Measurements from ENCODE around the gene CTXND1.
"Not testable (repeated sequence)": the region's sequence is repeated elsewhere in the genome, so short reads cannot be mapped to it uniquely, and the experiment has no call there.

Gene CTXND1

GRCh38 chr15:80252121-80252518 is at the start of gene CTXND1:
Gene CTXND1 (minus strand): TSS chr15:80252213. CDS start chr15:80201949, 50,264 bp downstream.
- ATAC-seq (replicated peaks), result no peak
- Mint-ChIP-seq H3K27ac (no peak within 1 kb of the TSS), H3K27me3 (peaks cover 55 to 77% of the 10 kb centered on the region in 2 donors)

GRCh38 chr15:80301472-80301871 is 49.5 kb upstream of the CTXND1 start:
- Mint-ChIP-seq H3K27ac (no peak overlapping the region), H3K4me3 (no peak overlapping the region), H3K36me3 (no peaks in the 10 kb centered on the region), H3K9me3 (peaks cover 0 to 3% of the 10 kb centered on the region in 2 donors), H3K27me3 (peaks cover 12 to 34% of the 10 kb centered on the region in 2 donors), H3K4me1 (no peaks in the 10 kb centered on the region)
- DNase-seq (no peak), ATAC-seq (replicated peaks) (no peak)

More at GRCh38 chr15:80252121-80252518, at the start of gene CTXND1:
- Mint-ChIP-seq H3K4me1 (peaks cover 0 to 2% of the 10 kb centered on the region in 2 donors), H3K36me3 (no peaks in the 10 kb centered on the region), H3K9me3 (no peaks in the 10 kb centered on the region), H3K4me3 (peak within 1 kb of the TSS; percentile 61 to 63)
- no peak for DNase-seq

- H3K4me1 Mint-ChIP-seq; H3K27ac Mint-ChIP-seq; H3K9me3 Mint-ChIP-seq; H3K36me3 Mint-ChIP-seq; ATAC-seq (replicated peaks); DNase-seq; H3K4me3 Mint-ChIP-seq: not testable (repeated sequence)
- peaks cover 11 to 30% of the 10 kb centered on the region in 2 donors for H3K27me3 Mint-ChIP-seq
Measured at GRCh38 chr15:80295777-80296176, 43.8 kb upstream of the CTXND1 start.

GRCh38 chr15:80292079-80292478 is 40.1 kb upstream of the CTXND1 start:
- H3K4me1 Mint-ChIP-seq, result peaks cover 0 to 5% of the 10 kb centered on the region in 2 donors
- peaks cover 16 to 22% of the 10 kb centered on the region in 2 donors for H3K27me3 Mint-ChIP-seq
- no peak overlapping the region for H3K27ac Mint-ChIP-seq
- H3K36me3 Mint-ChIP-seq, result no peaks in the 10 kb centered on the region
- no peak overlapping the region for H3K4me3 Mint-ChIP-seq
- peaks cover 2 to 3% of the 10 kb centered on the region in 2 donors for H3K9me3 Mint-ChIP-seq
- ATAC-seq (replicated peaks) (no peak), DNase-seq (no peak)

- not testable (repeated sequence) for H3K4me3 Mint-ChIP-seq; H3K36me3 Mint-ChIP-seq; H3K9me3 Mint-ChIP-seq; H3K27ac Mint-ChIP-seq; H3K4me1 Mint-ChIP-seq; DNase-seq; ATAC-seq (replicated peaks)
- peaks cover 19 to 26% of the 10 kb centered on the region in 2 donors for H3K27me3 Mint-ChIP-seq
Measured at GRCh38 chr15:80290891-80291290, 38.9 kb upstream of the CTXND1 start.

- Mint-ChIP-seq H3K36me3 (no peaks in the 10 kb centered on the region), H3K27me3 (peaks cover 21 to 28% of the 10 kb centered on the region in 2 donors), H3K27ac (no peak overlapping the region), H3K9me3 (no peaks in the 10 kb centered on the region), H3K4me3 (no peak overlapping the region), H3K4me1 (peaks cover 0 to 5% of the 10 kb centered on the region in 2 donors)
- DNase-seq (no peak), ATAC-seq (replicated peaks) (no peak)
Measured at GRCh38 chr15:80289528-80290495, 37.8 kb upstream of the CTXND1 start.

- ATAC-seq (replicated peaks) (no peak), DNase-seq (no peak)
- H3K27me3 Mint-ChIP-seq, result peaks cover 18 to 26% of the 10 kb centered on the region in 2 donors
- H3K4me1 Mint-ChIP-seq, result peaks cover 0 to 5% of the 10 kb centered on the region in 2 donors
- H3K27ac Mint-ChIP-seq, result no peak overlapping the region
- no peaks in the 10 kb centered on the region for H3K9me3 Mint-ChIP-seq
- no peaks in the 10 kb centered on the region for H3K36me3 Mint-ChIP-seq
- no peak overlapping the region for H3K4me3 Mint-ChIP-seq
Measured at GRCh38 chr15:80288131-80288530, 36.1 kb upstream of the CTXND1 start.

- DNase-seq (no peak), ATAC-seq (replicated peaks) (no peak)
- Mint-ChIP-seq H3K4me1 (peaks cover 0 to 5% of the 10 kb centered on the region in 2 donors), H3K27ac (no peak overlapping the region), H3K4me3 (no peak overlapping the region), H3K9me3 (no peaks in the 10 kb centered on the region), H3K36me3 (no peaks in the 10 kb centered on the region), H3K27me3 (peaks cover 18 to 27% of the 10 kb centered on the region in 2 donors)
Measured at GRCh38 chr15:80286055-80286454, 34.0 kb upstream of the CTXND1 start.

- Mint-ChIP-seq H3K9me3 (no peaks in the 10 kb centered on the region), H3K4me3 (no peak overlapping the region), H3K4me1 (peaks cover 0 to 5% of the 10 kb centered on the region in 2 donors), H3K27me3 (peaks cover 18 to 28% of the 10 kb centered on the region in 2 donors), H3K27ac (no peak overlapping the region), H3K36me3 (no peaks in the 10 kb centered on the region)
- no peak for ATAC-seq (replicated peaks)
- no peak for DNase-seq
Measured at GRCh38 chr15:80285379-80285778, 33.4 kb upstream of the CTXND1 start.

GRCh38 chr15:80283531-80283930 is 31.5 kb upstream of the CTXND1 start:
- H3K36me3 Mint-ChIP-seq, result no peaks in the 10 kb centered on the region
- peaks cover 9 to 21% of the 10 kb centered on the region in 2 donors for H3K27me3 Mint-ChIP-seq
- H3K4me1 Mint-ChIP-seq, result peaks cover 0 to 2% of the 10 kb centered on the region in 2 donors
- no peak overlapping the region for H3K27ac Mint-ChIP-seq
- H3K9me3 Mint-ChIP-seq, result no peaks in the 10 kb centered on the region
- DNase-seq (no peak), ATAC-seq (replicated peaks) (no peak)
- H3K4me3 Mint-ChIP-seq, result no peak overlapping the region

- no peak for ATAC-seq (replicated peaks)
- no peak for DNase-seq
- Mint-ChIP-seq H3K4me3 (no peak overlapping the region), H3K4me1 (peaks cover 4 to 5% of the 10 kb centered on the region in 2 donors), H3K27ac (no peak overlapping the region), H3K9me3 (peaks cover 0 to 2% of the 10 kb centered on the region in 2 donors), H3K27me3 (peaks cover 0 to 14% of the 10 kb centered on the region in 2 donors), H3K36me3 (no peaks in the 10 kb centered on the region)
Measured at GRCh38 chr15:80277147-80277546, 25.1 kb upstream of the CTXND1 start.

GRCh38 chr15:80275961-80276360 is 23.9 kb upstream of the CTXND1 start:
- no peak for DNase-seq
- Mint-ChIP-seq H3K27ac (no peak overlapping the region), H3K4me3 (no peak overlapping the region), H3K9me3 (peaks cover 0 to 2% of the 10 kb centered on the region in 2 donors), H3K4me1 (peaks cover 4 to 5% of the 10 kb centered on the region in 2 donors), H3K27me3 (peaks cover 8 to 14% of the 10 kb centered on the region in 2 donors), H3K36me3 (no peaks in the 10 kb centered on the region)
- no peak for ATAC-seq (replicated peaks)

GRCh38 chr15:80274996-80275395 is 23.0 kb upstream of the CTXND1 start:
- no peak overlapping the region for H3K27ac Mint-ChIP-seq
- ATAC-seq (replicated peaks), result no peak
- H3K27me3 Mint-ChIP-seq, result peaks cover 8 to 13% of the 10 kb centered on the region in 2 donors
- H3K4me3 Mint-ChIP-seq, result no peak overlapping the region
- DNase-seq, result no peak
- peaks cover 2 to 5% of the 10 kb centered on the region in 2 donors for H3K4me1 Mint-ChIP-seq
- H3K36me3 Mint-ChIP-seq, result no peaks in the 10 kb centered on the region
- peaks cover 0 to 2% of the 10 kb centered on the region in 2 donors for H3K9me3 Mint-ChIP-seq

- Mint-ChIP-seq H3K36me3 (no peaks in the 10 kb centered on the region), H3K9me3 (peaks cover 0 to 2% of the 10 kb centered on the region in 2 donors), H3K4me1 (peaks cover 2 to 5% of the 10 kb centered on the region in 2 donors), H3K27me3 (peaks cover 8 to 13% of the 10 kb centered on the region in 2 donors), H3K27ac (no peak overlapping the region), H3K4me3 (no peak overlapping the region)
- ATAC-seq (replicated peaks) (no peak), DNase-seq (no peak)
Measured at GRCh38 chr15:80274554-80274953, 22.5 kb upstream of the CTXND1 start.

GRCh38 chr15:80272987-80273386 is 21.0 kb upstream of the CTXND1 start:
- DNase-seq, result no peak
- Mint-ChIP-seq H3K4me3 (no peak overlapping the region), H3K4me1 (peaks cover 4 to 5% of the 10 kb centered on the region in 2 donors), H3K27me3 (peaks cover 21 to 23% of the 10 kb centered on the region in 2 donors), H3K9me3 (peaks cover 0 to 2% of the 10 kb centered on the region in 2 donors), H3K27ac (no peak overlapping the region), H3K36me3 (no peaks in the 10 kb centered on the region)
- peak; percentile 65 to 68 for ATAC-seq (replicated peaks)

Data from stimulated activated naive B cell treated with anti-CD40 and anti-IgM and Interleukin-4, amounts not matched to agents 10 μg/mL and 1 μg/mL and 100 μg/mL, for 72 hours (primary cell).